Measurements from ENCODE around the gene GPR55. TPM values are rescaled to one million over a fixed set of nuclear protein-coding genes. Genes with fewer than 3 reads are reported as not detected.

GPR55 gene
- total RNA-seq, 1 experiment from 2014 or later: not detected

DNA sequence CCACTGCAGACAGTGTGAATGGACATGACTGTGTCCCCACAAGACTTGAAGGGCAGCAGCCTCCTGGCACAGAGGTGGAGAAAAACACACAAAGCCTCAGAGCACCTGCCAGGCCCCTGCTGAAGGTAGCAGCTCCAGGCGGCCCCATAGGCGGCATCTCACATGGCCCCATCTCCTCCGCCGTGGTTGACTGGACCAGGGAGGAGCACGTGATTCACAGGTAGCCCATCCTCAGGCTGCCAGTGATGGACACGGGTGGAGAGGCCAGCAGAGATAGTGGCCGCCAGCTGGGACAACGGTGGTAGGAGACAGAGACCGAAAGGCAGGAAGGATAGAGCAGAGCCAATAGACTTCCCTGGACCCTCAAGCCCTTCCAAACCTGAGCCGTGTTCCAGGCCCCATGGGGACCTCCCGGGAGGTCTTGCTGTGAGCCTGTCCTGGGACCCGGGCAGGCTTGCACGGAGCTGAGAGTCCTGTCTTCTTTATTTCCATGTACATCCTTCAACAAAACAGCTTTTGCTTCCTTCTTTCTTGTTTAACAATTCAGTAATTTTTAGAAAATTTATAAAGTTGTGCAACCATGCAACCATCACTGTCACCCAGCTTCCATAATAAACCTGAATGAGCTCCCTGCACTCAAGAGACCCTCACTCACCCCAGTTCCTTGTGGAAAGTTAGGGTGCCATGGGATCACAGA, 26.9 kb downstream of the GPR55 start:
- H3K56ac ChIP-seq (ENCODE audit: insufficient read length, low read depth, low read length): no peak overlapping the region
- H3K4me3 Mint-ChIP-seq: no peak overlapping the region
- no peak overlapping the region for H3K4me2 ChIP-seq (ENCODE audit: insufficient read depth, insufficient read length, low read length)
- no peak overlapping the region for H3K27ac Mint-ChIP-seq
- no peak overlapping the region for H3K18ac ChIP-seq (ENCODE audit: insufficient read length, low read depth, low read length)
- H2BK15ac ChIP-seq (ENCODE audit: low read depth, low read length): no peak overlapping the region
- no peaks in the 10 kb centered on the region; a peak in 1 of 7 replicates for H3K36me3 Mint-ChIP-seq (ENCODE audit: insufficient read depth in 1 of 3, low read depth in 3 of 3)
- H3K4ac ChIP-seq (ENCODE audit: low read depth, low read length): no peak overlapping the region
- H3K27ac ChIP-seq (ENCODE audit: insufficient read length, low read depth, low read length): no peak overlapping the region
- H2BK20ac ChIP-seq (ENCODE audit: low read depth, low read length, poor library complexity, severe bottlenecking): no peak overlapping the region
- H4K20me1 ChIP-seq (ENCODE audit: control insufficient read depth, insufficient read depth, insufficient read length): no peaks in the 10 kb centered on the region
- no peak overlapping the region for H4K91ac ChIP-seq (ENCODE audit: insufficient read length, low read depth, low read length)
- H2AK5ac ChIP-seq (ENCODE audit: insufficient read length, low read length): no peak overlapping the region
- no peak overlapping the region for H3K9ac ChIP-seq (ENCODE audit: extremely low read depth, insufficient read length, low read length)
- H3K14ac ChIP-seq (ENCODE audit: insufficient read depth, low read length): no peak overlapping the region; the same call in 1 of the 2 replicates
- TF ChIP-seq, protein P1, sequence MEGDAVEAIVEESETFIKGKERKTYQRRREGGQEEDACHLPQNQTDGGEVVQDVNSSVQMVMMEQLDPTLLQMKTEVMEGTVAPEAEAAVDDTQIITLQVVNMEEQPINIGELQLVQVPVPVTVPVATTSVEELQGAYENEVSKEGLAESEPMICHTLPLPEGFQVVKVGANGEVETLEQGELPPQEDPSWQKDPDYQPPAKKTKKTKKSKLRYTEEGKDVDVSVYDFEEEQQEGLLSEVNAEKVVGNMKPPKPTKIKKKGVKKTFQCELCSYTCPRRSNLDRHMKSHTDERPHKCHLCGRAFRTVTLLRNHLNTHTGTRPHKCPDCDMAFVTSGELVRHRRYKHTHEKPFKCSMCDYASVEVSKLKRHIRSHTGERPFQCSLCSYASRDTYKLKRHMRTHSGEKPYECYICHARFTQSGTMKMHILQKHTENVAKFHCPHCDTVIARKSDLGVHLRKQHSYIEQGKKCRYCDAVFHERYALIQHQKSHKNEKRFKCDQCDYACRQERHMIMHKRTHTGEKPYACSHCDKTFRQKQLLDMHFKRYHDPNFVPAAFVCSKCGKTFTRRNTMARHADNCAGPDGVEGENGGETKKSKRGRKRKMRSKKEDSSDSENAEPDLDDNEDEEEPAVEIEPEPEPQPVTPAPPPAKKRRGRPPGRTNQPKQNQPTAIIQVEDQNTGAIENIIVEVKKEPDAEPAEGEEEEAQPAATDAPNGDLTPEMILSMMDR (conservative IDR thresholded peaks at IDR 0.05): no peak
- no peaks in the 10 kb centered on the region for H3K9me3 ChIP-seq (ENCODE audit: control insufficient read depth, low read depth, low read length)
- H4K5ac ChIP-seq (ENCODE audit: insufficient read length, low read depth, low read length): no peak overlapping the region
- H3K79me2 ChIP-seq (ENCODE audit: insufficient read depth, low read length): no peaks in the 10 kb centered on the region
- peaks cover 5% of the 10 kb centered on the region for H3K4me1 ChIP-seq (ENCODE audit: insufficient read depth, low read length)
- peaks cover 26 to 29% of the 10 kb centered on the region in 2 experiments for H3K4me1 Mint-ChIP-seq
- no peak overlapping the region for H3K23ac ChIP-seq (ENCODE audit: insufficient read length, low read depth, low read length)
- peaks cover 16% of the 10 kb centered on the region for H3K27me3 Mint-ChIP-seq (ENCODE audit: low read depth)
- H4K8ac ChIP-seq (replicated peaks; ENCODE audit: insufficient read length, low read depth, low read length): no peak overlapping the region
- H3K9me3 Mint-ChIP-seq: no peaks in the 10 kb centered on the region; a peak in 1 of 5 replicates
- H2BK5ac ChIP-seq (ENCODE audit: insufficient read length, low read length): no peak overlapping the region
- DNase-seq: peak; percentile 19
- H2BK120ac ChIP-seq (ENCODE audit: low read depth, low read length, poor library complexity, severe bottlenecking): no peak overlapping the region
- H3T11ph ChIP-seq (ENCODE audit: low read length): no peak overlapping the region
- no peaks in the 10 kb centered on the region for H3K23me2 ChIP-seq (ENCODE audit: insufficient read length, low read depth, low read length, poor library complexity, severe bottlenecking)
- no peak overlapping the region for H2AFZ ChIP-seq (ENCODE audit: low read length)
- no peak overlapping the region for H2BK12ac ChIP-seq (ENCODE audit: insufficient read length, low read depth, low read length)
- H3K79me1 ChIP-seq (ENCODE audit: insufficient read depth, low read depth, low read length, poor library complexity, severe bottlenecking): no peaks in the 10 kb centered on the region
- no peaks in the 10 kb centered on the region for H3K27me3 ChIP-seq (ENCODE audit: insufficient read depth, low read length)
- no CpG with 5 or more reads among the region's 13 CpGs for WGBS (ENCODE audit: extremely low coverage, insufficient read length, low lambda C conversion rate)
